ENCODE results near the gene MARCO.
"Not testable (repeated sequence)": the region's sequence is repeated elsewhere in the genome, so short reads cannot be mapped to it uniquely, and the experiment has no call there.

The MARCO gene

DNA sequence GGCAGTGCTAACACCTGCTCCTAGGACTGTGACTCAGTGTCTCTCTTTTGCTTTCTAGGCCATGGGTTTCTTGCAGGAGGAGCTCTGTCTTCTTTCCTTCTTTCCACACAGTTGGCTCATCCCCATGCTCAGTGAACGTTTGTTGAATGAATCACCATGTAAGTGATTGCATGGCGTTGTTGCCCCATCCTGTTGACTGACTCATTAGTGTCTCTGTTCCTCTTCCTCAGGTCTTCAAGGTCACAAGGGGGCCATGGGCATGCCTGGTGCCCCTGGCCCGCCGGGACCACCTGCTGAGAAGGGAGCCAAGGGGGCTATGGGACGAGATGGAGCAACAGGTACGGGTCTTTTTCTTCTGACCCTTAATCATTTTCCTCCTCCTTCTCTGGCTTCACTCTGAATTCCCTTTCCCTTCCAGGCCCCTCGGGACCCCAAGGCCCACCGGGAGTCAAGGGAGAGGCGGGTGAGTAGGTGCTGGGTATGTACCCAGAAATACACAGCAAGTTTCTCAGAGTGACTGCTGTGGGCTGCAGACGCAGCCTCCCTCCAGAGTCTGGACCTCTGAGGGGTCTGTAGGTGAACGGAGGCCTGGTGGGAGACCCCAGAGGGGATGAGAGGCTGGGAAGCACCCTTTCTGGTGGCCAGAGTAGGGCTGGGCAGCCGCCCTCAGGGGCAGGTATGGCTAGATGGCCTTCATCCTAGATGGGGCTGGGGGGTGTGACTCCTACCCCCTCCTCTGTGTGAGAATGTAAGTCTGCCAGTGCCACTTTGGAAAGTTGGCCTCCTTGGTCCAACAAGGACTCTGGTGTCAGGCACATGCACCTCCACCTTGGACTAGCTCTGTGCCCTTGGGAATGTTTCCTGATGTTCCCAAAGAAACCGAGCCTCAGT lies 32.4 kb downstream of the MARCO start:
- DNase-seq (ENCODE audit: low spot score) = no peak

DNA sequence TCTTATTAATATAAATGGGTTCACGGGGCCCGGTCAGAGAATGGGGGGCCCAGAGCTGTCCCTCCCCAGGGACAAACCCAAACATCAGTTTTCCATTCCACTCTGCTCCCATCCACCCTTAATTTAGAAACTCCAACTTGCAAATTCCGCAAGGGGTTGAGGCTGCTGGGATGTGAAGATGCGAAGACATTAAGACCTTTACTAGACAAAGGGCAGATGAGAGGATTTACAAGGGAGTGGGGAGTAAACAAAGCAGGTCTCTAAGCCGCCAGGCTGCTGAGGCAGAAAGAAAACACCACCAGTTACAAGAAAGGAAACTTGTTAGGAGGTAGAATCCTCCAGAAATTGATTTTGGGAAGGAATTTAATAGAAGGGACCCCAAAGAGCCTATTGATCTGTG lies 33.1 kb downstream of the MARCO start:
- DNase-seq (ENCODE audit: low spot score) = no peak

DNA sequence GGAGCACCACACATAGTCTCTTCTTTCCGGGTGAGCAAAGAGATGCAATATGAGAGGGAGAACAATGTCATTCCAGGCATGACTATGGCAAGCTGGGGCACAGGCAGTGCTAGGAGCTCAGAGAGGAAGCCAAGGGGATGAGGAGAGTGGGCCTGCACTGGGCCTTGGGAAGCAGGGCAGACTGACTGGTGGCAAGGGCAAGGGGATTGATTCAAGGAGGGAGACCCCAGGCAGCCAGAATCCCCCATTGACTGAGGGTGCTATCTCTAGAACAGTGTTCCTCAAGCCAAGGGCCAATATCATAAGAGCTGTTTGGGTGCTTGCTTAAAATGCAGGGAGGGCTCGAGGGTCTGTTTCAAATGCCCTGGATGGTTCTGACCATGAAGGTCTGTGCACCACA lies 36.1 kb downstream of the MARCO start:
- DNase-seq (ENCODE audit: low spot score) = no peak

GRCh38 chr2:118979152-118979861 lies 37.3 kb downstream of the MARCO start:
- no peak for DNase-seq (ENCODE audit: low spot score)

- no peak for DNase-seq (ENCODE audit: low spot score)
Measured at GRCh38 chr2:118980022-118980421, 38.0 kb downstream of the MARCO start.

- no peak for DNase-seq (ENCODE audit: low spot score)
Measured at GRCh38 chr2:118980573-118980972, 38.6 kb downstream of the MARCO start.

DNA sequence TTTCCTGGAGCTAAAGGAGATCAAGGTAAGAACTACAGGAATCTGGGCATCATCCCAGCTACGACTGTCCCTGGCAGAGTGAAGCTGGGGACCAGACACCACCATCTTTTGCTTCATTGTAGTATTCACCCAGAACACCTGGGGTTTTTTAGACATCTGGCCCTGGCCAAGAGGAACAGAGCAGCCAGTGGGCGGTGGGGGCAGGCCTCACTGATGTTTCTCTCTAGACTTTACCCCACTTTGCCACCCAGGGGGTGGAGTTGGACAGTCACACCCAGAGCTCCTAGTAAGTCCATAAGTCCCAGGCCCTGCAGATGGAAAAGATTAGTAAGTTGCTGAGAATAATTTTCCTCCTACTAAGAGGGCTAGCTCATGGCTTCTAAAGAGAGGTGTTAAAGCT lies 39.6 kb downstream of the MARCO start:
- no peak for DNase-seq (ENCODE audit: low spot score)

DNA sequence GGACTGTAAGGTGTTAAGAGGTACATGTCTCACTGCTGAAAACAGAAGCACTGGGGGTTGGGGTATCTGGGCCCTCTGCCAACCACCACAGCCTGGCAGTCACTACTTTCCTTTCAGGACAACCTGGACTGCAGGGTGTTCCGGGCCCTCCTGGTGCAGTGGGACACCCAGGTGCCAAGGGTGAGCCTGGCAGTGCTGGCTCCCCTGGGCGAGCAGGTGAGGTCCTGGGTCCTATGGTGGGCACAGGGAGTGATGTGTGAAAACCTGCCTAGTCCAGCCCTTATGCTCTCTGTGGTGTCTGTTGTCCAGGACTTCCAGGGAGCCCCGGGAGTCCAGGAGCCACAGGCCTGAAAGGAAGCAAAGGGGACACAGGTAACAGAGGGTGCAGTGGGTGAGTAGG lies 40.0 kb downstream of the MARCO start:
- DNase-seq (ENCODE audit: low spot score) = no peak

DNA sequence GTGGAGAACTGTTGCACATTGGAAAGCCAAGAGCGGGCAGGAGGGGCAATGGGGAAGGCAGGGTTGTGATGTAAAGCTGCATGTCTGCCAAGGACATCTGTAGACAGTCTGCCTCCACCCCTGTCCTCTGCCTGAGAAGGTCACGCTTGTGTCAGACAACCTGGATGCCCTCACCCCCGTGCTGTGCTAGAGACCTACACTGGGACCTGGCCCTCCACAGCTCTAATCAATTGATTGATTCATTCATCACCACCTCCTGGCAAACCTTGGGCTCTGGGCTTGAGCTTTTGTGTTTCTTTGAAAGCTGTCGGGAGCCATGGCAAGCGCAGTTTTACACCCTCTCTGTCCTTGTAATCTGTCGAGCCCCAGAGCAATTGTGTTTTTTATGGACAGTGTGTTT lies 41.1 kb downstream of the MARCO start:
- no peak for DNase-seq (ENCODE audit: low spot score)

GRCh38 chr2:118983915-118984314 lies 41.9 kb downstream of the MARCO start:
- DNase-seq (ENCODE audit: low spot score) = no peak

DNA sequence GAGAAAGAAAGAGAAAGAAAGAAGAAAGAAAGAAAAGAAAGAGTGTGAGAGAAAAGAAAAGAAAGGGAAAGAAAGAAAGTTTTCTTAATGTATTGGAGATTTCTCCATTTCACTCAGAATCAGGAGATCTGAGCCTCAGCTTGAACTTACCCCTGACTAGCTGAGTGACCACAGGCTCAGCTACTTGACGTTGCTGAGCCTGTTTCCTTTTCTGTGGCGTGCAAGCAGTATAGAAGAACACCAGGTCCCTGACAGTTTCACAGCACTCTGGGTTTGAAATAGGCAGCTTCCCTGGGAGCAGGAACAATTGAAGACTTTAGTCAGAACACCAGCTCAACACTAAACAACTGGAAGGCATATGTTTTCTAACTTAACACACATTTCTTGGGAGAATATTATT lies 44.7 kb downstream of the MARCO start:
- DNase-seq (ENCODE audit: low spot score) = no peak

GRCh38 chr2:118987886-118988285 lies 45.9 kb downstream of the MARCO start:
- no peak for DNase-seq (ENCODE audit: low spot score)

DNA sequence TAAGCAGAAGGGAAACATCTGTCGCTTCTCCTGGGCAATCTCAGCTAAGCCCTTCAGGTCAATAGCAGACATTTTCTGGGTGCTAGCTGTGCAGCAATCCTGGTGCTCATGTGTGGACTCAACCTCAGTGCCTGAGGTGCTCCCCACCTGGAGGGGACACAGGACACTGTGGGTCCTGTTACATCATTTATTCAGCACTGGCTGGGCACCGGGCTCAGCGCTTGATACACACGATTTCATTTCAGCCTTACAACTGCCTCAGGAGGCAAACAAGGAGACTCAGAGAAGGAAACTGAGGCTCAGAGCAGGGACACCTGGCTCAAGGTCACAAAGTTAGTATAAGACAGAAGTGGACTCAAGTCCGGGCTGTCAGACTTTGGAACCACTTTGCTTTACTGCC lies 46.7 kb downstream of the MARCO start:
- no peak for DNase-seq (ENCODE audit: low spot score)

DNA sequence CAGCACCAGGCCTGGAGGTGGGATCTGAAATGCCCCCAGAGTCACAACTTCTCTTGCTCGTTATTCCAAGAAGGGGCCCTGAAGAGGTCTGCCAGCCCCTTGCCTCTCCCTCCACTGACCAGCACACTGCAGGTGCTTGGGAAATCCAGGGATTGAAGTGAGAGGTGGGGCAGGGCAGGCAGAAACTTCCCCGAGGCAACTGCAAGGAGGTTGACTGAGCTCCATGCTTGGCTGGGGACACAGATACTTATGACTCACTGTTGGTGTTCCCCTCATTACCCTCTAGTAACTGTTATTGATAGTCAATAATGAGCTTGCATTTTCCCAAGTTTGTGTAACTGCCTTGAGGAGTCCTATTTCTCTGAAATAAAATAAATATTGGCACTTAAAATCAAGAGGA lies 47.5 kb downstream of the MARCO start:
- DNase-seq (ENCODE audit: low spot score) = no peak

DNA sequence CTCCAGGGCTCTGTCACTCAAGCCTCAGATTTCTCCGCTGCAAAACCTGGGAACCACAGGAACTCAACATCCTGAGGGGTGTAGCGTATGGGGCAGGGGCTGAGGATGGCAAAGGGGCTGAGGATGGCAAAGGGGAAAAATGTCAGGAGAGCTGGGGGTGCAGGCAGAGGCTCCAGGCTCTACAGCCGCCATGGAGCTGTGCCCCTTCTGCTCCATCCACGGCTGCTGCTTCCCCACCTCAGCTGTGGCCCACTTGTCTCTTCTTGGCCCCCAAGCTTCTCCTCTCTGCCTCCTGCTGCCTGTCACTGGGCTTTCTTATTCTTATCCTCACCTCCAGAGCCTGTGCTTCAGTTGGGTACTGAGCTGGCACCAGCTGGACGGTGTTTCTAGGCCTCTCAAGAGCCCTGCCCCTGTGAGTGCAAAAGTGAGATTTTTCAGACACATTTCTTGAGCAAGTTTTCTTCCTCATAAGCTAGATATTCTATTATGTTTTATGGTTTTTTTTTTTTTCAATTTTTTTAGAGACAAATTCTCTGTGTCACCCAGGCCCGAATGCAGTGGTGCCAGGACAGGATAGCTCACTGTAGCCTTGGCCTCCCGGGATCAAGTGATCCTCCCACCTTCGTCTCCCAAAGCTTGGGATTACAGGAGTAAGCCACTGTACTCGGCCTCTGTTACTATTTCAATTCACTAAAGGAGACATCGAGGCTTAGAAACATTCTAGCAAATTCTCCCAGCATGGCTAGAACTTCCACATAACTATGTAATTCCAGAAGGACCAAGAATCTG lies 49.0 kb downstream of the MARCO start:
- no peak for DNase-seq (ENCODE audit: low spot score)

GRCh38 chr2:118991554-118991953 lies 49.6 kb downstream of the MARCO start:
- DNase-seq (ENCODE audit: low spot score) = no peak

DNA sequence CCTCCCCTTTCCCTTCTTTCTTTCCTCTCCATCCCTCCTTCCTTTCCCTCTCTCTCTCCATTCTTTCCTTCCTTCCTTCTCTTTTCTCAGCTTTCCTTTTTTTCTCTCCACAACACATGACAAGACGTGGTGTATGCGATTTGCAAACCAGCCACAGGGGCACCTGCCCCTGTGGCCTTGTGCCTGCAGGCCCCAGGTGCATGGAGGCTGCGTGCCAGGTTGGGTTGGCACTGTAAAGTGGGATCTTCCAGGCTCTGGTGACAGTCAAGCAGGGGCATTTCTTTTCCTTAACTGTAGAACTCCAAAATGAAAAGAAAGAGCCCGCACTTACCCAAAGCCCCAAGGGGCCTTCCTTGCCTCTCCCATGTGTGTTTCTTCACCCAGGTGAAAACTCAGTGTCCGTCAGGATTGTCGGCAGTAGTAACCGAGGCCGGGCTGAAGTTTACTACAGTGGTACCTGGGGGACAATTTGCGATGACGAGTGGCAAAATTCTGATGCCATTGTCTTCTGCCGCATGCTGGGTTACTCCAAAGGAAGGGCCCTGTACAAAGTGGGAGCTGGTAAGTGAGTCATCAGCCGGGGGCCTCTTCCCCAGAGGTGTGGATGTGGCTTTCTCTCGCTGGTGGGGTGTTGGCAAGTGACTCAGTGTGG lies 50.9 kb downstream of the MARCO start:
- no peak for DNase-seq (ENCODE audit: low spot score)

GRCh38 chr2:118993392-118993752 lies 51.4 kb downstream of the MARCO start:
- DNase-seq (ENCODE audit: low spot score) = no peak

DNA sequence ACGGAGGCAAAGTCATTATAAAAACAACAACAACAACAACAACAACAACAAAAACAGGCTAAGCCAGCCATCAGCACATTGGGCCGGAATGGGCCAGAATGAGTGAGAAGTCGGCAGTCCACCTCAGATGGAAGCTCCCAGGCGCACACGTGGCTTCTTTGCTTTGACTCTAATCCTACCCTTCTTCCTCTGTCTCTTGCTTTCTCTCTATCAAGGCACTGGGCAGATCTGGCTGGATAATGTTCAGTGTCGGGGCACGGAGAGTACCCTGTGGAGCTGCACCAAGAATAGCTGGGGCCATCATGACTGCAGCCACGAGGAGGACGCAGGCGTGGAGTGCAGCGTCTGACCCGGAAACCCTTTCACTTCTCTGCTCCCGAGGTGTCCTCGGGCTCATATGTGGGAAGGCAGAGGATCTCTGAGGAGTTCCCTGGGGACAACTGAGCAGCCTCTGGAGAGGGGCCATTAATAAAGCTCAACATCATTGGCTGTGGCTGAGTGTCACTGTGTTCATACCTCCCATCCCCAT lies 52.2 kb downstream of the MARCO start:
- no peak for DNase-seq (ENCODE audit: low spot score)

GRCh38 chr2:118994778-118995177 lies 52.8 kb downstream of the MARCO start:
- no peak for DNase-seq (ENCODE audit: low spot score)

DNA sequence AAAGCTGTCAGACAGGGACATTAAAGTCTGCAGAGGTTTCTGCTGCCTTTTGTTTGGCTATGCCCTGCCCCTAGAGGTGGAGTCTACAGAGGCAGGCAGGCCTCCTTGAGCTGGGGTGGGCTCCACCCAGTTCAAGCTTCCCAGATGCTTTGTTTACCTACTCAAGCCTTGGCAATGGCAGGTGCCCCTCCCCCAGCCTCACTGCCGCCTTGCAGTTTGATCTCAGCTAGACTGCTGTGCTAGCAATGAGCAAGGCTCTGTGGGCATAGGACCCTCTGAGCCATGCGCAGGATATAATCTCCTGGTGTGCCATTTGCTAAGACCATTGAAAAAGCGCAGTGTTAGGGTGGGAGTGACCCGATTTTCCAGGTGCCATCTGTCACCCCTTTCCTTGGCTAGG lies 61.9 kb downstream of the MARCO start:
- not testable (repeated sequence) for DNase-seq (ENCODE audit: low spot score)

DNA sequence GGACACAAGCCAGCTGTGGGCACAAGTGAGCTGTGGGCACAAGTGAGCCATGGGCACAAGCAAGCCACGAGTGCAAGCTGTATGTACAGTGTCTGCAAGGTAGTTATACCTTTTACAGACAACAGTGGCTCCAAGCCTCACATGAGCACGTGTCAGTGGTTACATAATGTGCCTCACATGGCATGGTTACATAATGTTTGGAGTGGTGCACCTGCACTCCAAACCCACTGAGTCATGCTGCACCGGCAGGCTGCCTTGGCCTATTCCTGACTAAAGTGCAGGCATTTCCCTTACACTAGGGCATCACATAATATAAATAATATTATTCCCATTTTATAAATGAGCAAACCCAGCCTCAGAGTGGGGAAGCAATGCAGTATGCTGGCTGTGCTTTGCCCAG lies 62.6 kb downstream of the MARCO start:
- DNase-seq (ENCODE audit: low spot score) = no peak
